SK-N-MC (cell line): Measurements from ENCODE around the gene ATP6V1C2.
A peak's percentile ranks its signal among the peaks of the same experiment; 100 is the strongest.

Source experiments
- DNase-seq: peaks from one replicate; pipeline ENCODE4 v3.0.0-alpha.2; 2011; ENCODE audit warnings: low read depth, low spot score
- H3K27ac ChIP-seq: fragments of 200-600 bp; sonication (generic); 2 replicates; pipeline ENCODE4 v1.5.1; 2016; ENCODE audit warnings: mixed run types
- H3K36me3 ChIP-seq: fragments of 200-600 bp; sonication (generic); 2 replicates; pipeline ENCODE4 v1.6.1; 2017; ENCODE audit warnings: antibody characterized with exemption, low read length, mixed read lengths; ENCODE audit not compliant: insufficient read depth
- H3K4me3 ChIP-seq: fragments of 200-600 bp; sonication (generic); 2 replicates; pipeline ENCODE4 v1.5.1; 2016
- H3K9ac ChIP-seq: fragments of 200-600 bp; sonication (generic); 2 replicates; pipeline ENCODE4 v1.8.0; 2017; ENCODE audit warnings: mixed run types, mixed read lengths; ENCODE audit not compliant: insufficient read length
- H3K9me3 ChIP-seq: fragments of 200-600 bp; sonication (generic); 2 replicates; pipeline ENCODE4 v1.6.1; 2017; ENCODE audit warnings: low read depth, mild to moderate bottlenecking, antibody characterized with exemption, low read length, moderate library complexity, mixed read lengths
- EZH2 ChIP-seq: fragments of 200-600 bp; sonication (generic); IDR thresholded peaks from one replicate; pipeline ENCODE4 v1.6.1; 2017; ENCODE audit warnings: antibody characterized with exemption
- FOXP2 ChIP-seq: optimal IDR thresholded peaks from 2 replicates; pipeline ENCODE3; 2011; ENCODE audit warnings: mild to moderate bottlenecking, moderate library complexity; ENCODE audit not compliant: insufficient read depth; ENCODE audit errors: extremely low read length, control extremely low read depth
- POLR2AphosphoS5 ChIP-seq: IDR thresholded peaks from 2 replicates; pipeline ENCODE4 v1.6.1; 2012; ENCODE audit warnings: mild to moderate bottlenecking, low read depth, low read length, borderline replicate concordance

The ATP6V1C2 gene

DNA sequence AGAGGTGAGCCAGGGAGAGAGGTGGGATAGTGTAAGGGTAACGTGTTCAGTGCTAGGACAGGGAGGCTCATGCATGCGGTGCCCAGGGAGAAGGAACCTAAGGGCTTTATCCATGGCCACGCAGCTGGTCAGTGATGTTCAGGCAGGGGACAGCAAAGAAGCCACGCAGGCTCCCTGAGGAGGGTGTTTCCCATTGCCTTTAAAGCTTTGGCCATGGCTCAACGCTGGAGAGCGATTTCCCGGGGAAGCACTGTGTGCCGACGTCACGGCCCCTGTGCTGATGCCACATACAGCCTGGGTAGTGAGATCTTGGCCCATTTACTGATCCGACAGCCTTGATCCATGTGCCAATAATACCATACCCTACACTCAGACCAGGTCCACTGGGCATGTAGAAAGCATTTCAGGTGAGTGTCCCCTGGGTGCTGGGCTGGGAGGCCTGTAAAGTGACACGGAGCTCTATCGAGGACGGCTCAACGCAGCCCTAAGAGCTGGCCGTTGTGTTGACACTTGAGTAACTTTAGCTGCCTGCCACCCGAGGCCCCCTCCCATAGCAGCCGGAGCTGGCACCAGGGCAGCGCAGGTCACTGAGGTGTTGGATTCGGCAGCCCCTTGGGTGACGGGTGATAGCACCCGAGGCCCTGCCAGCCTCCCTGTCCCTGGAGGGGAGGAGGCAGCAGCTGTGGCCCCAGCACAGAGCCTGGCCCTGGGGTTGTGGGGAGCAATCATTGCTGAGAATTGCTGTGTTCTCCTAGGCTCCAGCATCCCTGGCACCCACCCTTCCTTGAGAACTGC lies 49.7 kb downstream of the ATP6V1C2 start:
- no peak overlapping the region for H3K9ac ChIP-seq
- TF ChIP-seq FOXP2 (no peak), EZH2 (no peak), POLR2AphosphoS5 (no peak)
- no peak for DNase-seq
- no peaks in the 10 kb centered on the region for H3K36me3 ChIP-seq
- H3K9me3 ChIP-seq = no peaks in the 10 kb centered on the region
- no peak overlapping the region for H3K27ac ChIP-seq
- no peak overlapping the region for H3K4me3 ChIP-seq

DNA sequence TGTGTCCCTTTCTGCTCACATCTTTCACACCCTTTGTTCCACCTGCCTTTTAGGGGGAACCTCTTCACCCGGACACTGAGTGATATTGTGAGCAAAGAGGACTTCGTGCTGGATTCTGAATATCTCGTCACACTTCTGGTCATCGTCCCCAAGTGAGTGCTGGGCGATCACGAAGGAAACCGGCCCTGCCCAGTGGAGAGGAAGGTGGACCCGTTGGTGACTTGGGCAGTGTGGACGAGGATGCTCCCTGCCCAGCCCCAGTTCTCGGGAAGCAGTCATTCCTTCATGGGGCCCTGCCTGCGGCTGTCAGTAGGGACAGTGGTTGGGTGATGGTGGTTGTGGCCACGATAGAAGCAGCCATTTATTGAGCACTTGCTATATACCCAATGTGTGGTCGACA lies 50.4 kb downstream of the ATP6V1C2 start:
- Histone ChIP-seq H3K4me3 (no peak overlapping the region), H3K36me3 (no peaks in the 10 kb centered on the region), H3K9ac (no peak overlapping the region), H3K27ac (no peak overlapping the region), H3K9me3 (no peaks in the 10 kb centered on the region)
- TF ChIP-seq POLR2AphosphoS5 = no peak
- no peak for DNase-seq

DNA sequence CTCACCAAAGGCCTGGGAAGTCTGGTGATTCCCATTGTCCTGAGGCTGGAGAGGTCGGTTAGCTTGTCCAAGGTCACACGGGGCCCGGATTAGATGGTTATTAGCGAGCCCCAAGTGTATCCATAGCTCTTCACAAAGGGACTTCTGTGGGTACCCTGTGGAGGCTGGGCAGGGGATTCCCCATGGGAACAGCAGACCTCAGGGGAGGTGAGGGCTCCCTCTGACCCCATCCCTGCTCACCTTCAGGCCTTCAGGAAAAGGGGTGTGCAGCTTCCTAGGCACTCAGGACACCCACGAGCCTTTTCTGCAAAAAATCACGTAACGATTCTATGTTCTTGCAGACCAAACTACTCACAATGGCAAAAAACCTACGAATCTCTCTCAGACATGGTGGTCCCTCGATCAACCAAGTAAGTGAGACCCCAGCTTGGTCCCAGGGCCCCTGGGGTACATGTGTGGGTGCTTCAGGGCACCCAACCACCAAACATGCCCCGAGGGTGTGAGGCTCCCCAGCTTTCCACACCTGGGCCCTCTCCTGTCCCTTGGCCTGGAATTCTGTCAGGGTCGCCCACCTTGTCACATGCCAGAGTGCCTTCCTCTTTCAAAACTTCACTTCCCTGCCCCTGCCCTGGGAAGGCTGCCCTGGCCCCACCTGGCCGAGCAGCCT lies 50.9 kb downstream of the ATP6V1C2 start:
- H3K4me3 ChIP-seq = no peak overlapping the region
- no peaks in the 10 kb centered on the region for H3K9me3 ChIP-seq
- H3K27ac ChIP-seq = no peak overlapping the region
- no peak overlapping the region for H3K9ac ChIP-seq
- H3K36me3 ChIP-seq = no peaks in the 10 kb centered on the region
- no peak for DNase-seq
- TF ChIP-seq POLR2AphosphoS5 (no peak), EZH2 (no peak), FOXP2 (no peak)

DNA sequence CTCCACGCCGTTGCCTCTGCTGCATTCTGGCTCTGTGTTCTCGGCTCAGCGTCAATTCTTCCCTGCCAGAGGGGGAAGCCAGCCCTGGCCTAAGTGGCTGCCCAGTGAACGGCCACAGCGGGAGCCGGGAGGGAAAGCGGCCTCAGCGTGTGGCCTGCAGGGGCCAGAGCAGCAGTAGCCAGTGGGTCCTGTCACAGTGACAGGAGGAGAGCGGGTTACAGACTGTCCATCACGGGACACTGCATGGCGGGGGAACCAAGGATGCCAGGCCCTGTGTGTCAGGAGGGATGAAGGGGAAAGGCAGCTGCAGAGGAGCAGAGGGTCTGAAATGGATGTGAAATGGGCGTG lies 51.4 kb downstream of the ATP6V1C2 start:
- Histone ChIP-seq H3K4me3 (no peak overlapping the region), H3K27ac (no peak overlapping the region), H3K36me3 (no peaks in the 10 kb centered on the region; the same call in 1 of the 2 replicates), H3K9me3 (no peaks in the 10 kb centered on the region), H3K9ac (no peak overlapping the region)
- TF ChIP-seq POLR2AphosphoS5 (no peak), FOXP2 (no peak)
- DNase-seq = no peak

DNA sequence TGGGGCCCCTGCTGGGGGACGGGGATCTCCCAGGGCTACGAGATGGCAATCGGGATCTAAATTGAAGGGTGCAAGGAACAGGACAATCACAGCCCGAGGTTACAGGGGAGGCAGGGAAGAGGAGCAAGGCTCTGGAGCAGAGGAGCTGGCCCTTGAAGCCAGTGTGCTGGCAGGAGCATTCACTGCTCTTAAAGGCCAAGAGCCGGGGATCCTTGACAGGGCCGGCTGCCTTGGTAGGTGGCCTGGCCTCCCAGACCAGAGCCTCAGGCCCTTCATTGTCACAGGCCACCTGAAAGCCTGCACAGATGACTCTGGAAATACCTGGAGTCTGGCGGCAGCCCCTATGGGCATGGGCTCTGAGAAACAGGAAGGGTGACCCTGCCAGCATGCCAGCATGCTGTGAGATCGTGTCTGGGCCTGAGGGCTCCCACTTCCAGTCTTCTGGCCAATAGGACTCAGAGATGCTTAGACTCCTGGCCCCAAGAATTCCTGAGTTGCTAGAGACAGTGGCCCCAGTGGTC lies 52.5 kb downstream of the ATP6V1C2 start:
- no peak for DNase-seq
- no peak overlapping the region for H3K9ac ChIP-seq
- H3K27ac ChIP-seq = no peak overlapping the region
- H3K9me3 ChIP-seq = no peaks in the 10 kb centered on the region
- no peak overlapping the region for H3K4me3 ChIP-seq
- H3K36me3 ChIP-seq = peaks cover 7% of the 10 kb centered on the region; the same call in 1 of the 2 replicates
- TF ChIP-seq EZH2 = no peak

DNA sequence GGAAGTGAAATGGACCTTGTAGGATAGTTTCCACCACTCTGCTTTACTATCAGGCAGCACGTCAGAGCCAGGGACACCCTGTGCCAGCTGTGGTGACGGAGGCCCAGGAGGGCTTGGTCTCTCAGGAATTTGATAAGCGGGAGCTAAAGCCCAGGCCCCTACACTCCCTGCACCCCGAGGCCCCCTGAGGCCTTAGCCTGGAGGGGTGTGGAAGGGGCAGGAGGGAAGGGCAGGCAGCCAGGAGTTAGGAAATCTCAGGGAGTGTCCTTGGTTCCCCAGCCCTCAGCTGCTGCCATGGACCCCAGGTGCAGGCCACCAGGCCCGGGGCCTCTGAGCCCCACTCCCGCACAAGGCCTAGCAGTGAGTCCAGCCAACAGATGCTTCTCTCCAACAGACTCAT lies 53.0 kb downstream of the ATP6V1C2 start:
- Histone ChIP-seq H3K4me3 (no peak overlapping the region), H3K9me3 (no peaks in the 10 kb centered on the region), H3K36me3 (peaks cover 7% of the 10 kb centered on the region; the same call in 1 of the 2 replicates), H3K27ac (peak overlapping the region; percentile 26; the same call in 1 of the 2 replicates), H3K9ac (no peak overlapping the region)
- DNase-seq = no peak
- no peak for TF ChIP-seq FOXP2
- no peak for TF ChIP-seq POLR2AphosphoS5
- TF ChIP-seq EZH2 = no peak

DNA sequence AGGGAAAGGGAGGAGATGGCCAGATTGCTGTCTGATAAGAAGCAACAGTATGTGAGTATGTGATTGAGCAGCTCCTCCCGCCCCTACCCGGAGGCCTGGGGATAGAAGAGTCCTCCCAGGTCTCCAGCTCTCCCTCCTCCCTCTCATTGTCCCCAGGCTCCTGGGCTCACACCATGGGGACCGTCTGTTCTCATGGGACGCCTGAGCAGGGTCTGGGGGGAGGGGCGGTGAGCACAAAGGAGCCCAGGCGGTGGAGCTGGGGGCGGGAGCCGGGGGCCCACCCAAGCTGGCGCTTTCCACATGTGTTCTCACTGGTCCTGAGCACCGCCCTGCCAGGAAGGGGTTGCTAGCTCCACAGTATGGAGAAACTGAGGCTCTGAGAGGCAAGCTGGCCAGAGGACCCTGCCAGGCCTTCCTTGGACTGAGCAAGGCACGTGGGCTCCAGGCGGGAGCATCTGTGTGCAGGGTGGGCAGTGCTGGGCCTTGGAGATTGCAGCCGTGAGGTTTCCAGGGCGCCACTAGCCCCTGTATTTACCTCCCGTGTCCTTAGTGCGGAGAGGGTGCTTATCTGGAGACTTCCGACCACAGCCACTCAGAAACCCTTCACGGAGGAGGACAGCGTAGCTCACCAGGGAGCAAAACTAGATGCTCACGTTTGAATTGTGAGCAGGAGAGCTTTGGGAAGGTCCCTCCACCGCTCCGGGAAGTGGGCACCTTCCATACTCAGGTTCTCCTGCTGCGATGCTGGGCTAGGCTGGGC lies 53.8 kb downstream of the ATP6V1C2 start:
- no peak overlapping the region for H3K4me3 ChIP-seq
- H3K9ac ChIP-seq = no peak overlapping the region
- H3K27ac ChIP-seq = peak overlapping the region; percentile 26
- no peak for DNase-seq
- peaks cover 8% of the 10 kb centered on the region; the same call in 1 of the 2 replicates for H3K36me3 ChIP-seq
- no peak for TF ChIP-seq POLR2AphosphoS5
- TF ChIP-seq FOXP2 = no peak
- TF ChIP-seq EZH2 = no peak
- H3K9me3 ChIP-seq = no peaks in the 10 kb centered on the region

DNA sequence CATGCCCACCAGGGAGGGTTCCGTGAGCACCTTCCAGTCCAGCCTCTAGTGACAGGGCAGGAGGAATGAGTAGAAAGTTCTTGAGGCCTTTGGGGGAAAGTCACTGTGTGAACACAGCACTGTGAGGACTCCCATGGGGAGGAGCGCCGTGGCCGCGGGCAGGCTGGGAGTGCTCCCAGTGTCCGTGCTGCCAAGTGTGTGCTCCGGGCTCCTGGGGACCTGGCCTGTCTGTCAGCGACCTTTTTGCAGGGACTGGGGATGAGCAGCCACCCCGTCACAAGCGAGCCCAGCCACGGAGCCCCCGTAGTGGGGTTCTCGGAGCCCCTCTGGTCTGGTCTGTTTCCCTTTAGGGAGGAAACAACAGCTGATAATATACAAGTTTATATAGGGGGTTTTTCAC lies 54.4 kb downstream of the ATP6V1C2 start:
- Histone ChIP-seq H3K4me3 (no peak overlapping the region), H3K36me3 (peaks cover 11% of the 10 kb centered on the region; the same call in 1 of the 2 replicates), H3K27ac (0 out of 2 replicates have a peak overlapping the region, but pooled peaks have one; percentile 26), H3K9me3 (no peaks in the 10 kb centered on the region), H3K9ac (no peak overlapping the region)
- DNase-seq = no peak
- no peak for TF ChIP-seq POLR2AphosphoS5
- no peak for TF ChIP-seq EZH2
- no peak for TF ChIP-seq FOXP2

DNA sequence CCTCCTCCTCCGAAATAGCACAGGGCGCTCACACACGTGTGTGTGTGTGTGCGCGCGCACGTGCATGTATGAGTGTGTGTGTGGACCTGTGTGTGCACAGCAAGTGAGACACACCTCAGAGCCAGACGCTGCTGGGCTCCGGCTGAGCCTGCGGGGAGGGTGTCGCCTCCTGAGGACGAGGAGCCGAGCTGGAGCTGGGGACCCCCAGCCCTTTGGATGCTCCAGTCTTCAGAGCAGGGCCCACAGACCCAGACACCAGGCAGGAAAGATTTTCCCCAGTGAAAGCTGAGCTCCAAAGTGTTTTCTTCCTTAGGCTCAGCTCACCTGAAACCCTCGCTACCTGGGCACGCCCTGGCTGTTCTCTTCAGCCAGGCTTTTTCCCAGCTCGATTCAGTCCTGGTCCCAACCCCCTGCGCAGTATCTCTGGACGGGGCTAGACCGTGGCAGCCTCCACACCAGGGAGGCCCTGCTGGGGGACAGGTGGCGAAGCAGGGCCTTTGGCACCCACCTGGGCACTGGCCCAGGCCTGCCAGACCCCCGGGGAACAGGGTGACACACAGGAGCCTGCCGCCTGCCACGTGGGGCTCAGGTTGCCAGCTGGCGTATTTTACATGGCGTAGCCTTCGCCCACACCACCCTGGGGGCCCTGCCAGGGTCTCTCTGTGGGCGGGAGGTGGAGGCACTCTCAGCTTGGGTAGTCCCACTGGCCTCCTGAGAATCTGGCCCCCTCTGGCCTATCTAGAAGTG lies 55.0 kb downstream of the ATP6V1C2 start:
- H3K36me3 ChIP-seq = peaks cover 17% of the 10 kb centered on the region
- no peak for DNase-seq
- TF ChIP-seq EZH2 = no peak
- no peak for TF ChIP-seq FOXP2
- no peak for TF ChIP-seq POLR2AphosphoS5
- no peaks in the 10 kb centered on the region for H3K9me3 ChIP-seq
- no peak overlapping the region for H3K27ac ChIP-seq
- no peak overlapping the region for H3K9ac ChIP-seq
- H3K4me3 ChIP-seq = no peak overlapping the region
